ENCODE measurements around the gene LY9.

DNA sequence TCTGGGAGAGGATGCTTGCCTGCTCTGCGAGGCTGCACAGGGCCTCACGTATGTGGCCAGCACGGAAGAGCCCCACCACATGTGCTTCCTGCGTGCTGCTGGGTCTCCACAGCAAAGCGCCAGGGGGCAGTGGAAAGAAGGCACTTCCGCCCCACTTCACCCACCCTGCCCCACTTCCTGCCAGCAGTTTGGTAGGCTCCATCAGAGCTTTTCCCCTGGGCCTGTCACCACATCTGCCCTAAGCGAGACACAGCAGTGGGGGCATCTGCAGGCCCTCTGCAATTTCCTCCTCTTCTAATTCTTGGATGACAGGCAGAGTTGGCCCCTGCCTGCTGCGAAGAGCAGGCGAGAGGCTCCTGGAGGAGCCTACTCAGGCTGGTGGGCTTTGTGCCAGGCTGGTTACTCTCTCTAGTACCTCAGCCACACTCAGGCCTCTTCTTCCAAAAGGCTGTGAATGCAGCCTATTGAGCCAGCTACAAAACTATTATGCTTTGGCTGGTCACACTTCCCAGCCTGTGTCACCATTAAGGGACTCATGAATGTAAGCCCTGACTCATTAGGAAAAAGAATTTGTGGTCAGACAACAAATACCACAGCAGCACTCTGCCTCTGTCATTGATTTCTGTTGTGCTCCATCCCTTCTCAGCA lies 41.7 kb downstream of the LY9 start:
- TF ChIP-seq POLR2AphosphoS5 (IDR thresholded peaks at IDR 0.05) (peak; percentile 87 to 88 (median 87)), POLR2A (IDR thresholded peaks at IDR 0.05) (no peak)
- TF ChIP-seq, protein P1, sequence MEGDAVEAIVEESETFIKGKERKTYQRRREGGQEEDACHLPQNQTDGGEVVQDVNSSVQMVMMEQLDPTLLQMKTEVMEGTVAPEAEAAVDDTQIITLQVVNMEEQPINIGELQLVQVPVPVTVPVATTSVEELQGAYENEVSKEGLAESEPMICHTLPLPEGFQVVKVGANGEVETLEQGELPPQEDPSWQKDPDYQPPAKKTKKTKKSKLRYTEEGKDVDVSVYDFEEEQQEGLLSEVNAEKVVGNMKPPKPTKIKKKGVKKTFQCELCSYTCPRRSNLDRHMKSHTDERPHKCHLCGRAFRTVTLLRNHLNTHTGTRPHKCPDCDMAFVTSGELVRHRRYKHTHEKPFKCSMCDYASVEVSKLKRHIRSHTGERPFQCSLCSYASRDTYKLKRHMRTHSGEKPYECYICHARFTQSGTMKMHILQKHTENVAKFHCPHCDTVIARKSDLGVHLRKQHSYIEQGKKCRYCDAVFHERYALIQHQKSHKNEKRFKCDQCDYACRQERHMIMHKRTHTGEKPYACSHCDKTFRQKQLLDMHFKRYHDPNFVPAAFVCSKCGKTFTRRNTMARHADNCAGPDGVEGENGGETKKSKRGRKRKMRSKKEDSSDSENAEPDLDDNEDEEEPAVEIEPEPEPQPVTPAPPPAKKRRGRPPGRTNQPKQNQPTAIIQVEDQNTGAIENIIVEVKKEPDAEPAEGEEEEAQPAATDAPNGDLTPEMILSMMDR (IDR thresholded peaks at IDR 0.05 in 8 of 11, conservative IDR thresholded peaks at IDR 0.05 in 3 of 11), result peak in 10 of 11 experiments; percentile 42 to 80 (median 61)

Data from spleen (tissue), 7 donors.